Vagina (tissue), 2 donors: ENCODE results near the gene CPNE6. TPM values are rescaled to one million over a fixed set of nuclear protein-coding genes. Genes with fewer than 3 reads are reported as not detected.
"Not testable (repeated sequence)": the region's sequence is repeated elsewhere in the genome, so short reads cannot be mapped to it uniquely, and the experiment has no call there.

Source experiments
- DNase-seq, 2 donors: peaks; one replicate each; pipeline ENCODE4 v3.0.0-alpha.2; 2017; ENCODE audit errors: extremely low spot score in 2 of 2
- H3K27ac ChIP-seq: fragments of 200-600 bp; sonication (generic); one replicate; pipeline ENCODE4 v1.5.1; 2019
- H3K27me3 ChIP-seq: fragments of 200-600 bp; sonication (generic); one replicate; pipeline ENCODE4 v1.5.1; 2019
- H3K36me3 ChIP-seq, 2 donors: fragments of 200-600 bp; sonication (generic); one replicate each; pipeline ENCODE4 v1.5.1; 2017 to 2019
- H3K4me1 ChIP-seq: fragments of 200-600 bp; sonication (generic); one replicate; pipeline ENCODE4 v1.5.1; 2019
- H3K4me3 ChIP-seq, 2 donors: fragments of 200-600 bp; sonication (generic); 1 replicate in 1 of 2; 2 replicates in 1 of 2; pipeline ENCODE4 v1.5.1; 2016 to 2019
- H3K9me3 ChIP-seq: fragments of 200-600 bp; sonication (generic); one replicate; pipeline ENCODE4 v1.5.1; 2019
- POLR2A ChIP-seq, 2 donors: fragments of 450-650 bp; IDR thresholded peaks; one replicate each; pipeline ENCODE4 v1.6.1; 2017; ENCODE audit warnings: antibody characterized with exemption in 2 of 2, mild to moderate bottlenecking in 2 of 2, moderate library complexity in 2 of 2
- POLR2AphosphoS5 ChIP-seq, 2 donors: sonication (generic); formaldehyde crosslinking; IDR thresholded peaks; one replicate each; pipeline ENCODE4 v1.9.0; 2017; ENCODE audit warnings: antibody characterized with exemption in 2 of 2, mild to moderate bottlenecking in 2 of 2, low read depth in 1 of 2; ENCODE audit not compliant: insufficient read depth in 1 of 2
- intact Hi-C: fragments of 100-400 bp; cut with DNase I; formaldehyde crosslinking; loops from one replicate; pipeline ENCODE4 v1.15.1; 2023
- total RNA-seq: library from RNA; depleted of rRNA; stranded (reverse); fragments of >200 nt; gene quantifications from one replicate; pipeline ENCODE4 v1.2.3, GENCODE V29; 2016
- TF ChIP-seq, protein P1 (sequence below), 3 experiments: fragments of 450-650 bp in 2 of 3; fragments of 200-600 bp in 1 of 3; sonication (generic) in 1 of 3; IDR thresholded peaks; one replicate each; pipeline ENCODE4 v1.5.1; 2017 to 2019; ENCODE audit warnings: antibody characterized with exemption in 3 of 3, mild to moderate bottlenecking in 2 of 3, moderate library complexity in 2 of 3

The CPNE6 gene
- total RNA-seq, 1 donor from 2014 or later, result not detected

DNA sequence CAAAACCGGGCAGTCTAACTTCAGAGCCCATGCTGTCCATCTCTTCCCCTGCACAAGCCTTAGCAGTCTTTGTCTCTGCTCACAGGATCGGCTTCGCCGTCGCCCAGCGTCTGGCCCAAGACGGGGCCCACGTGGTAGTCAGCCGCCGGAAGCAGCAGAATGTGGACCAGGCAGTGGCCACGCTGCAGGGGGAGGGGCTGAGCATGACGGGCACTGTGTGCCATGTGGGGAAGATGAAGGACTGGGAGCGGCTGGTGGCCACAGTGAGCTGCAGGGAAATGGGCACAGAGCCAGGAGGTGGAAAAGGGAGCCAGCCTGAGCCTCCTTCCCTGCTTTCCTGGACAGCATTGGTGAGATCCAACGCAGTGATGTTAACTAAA lies 33.7 kb upstream of the CPNE6 start:
- Histone ChIP-seq H3K4me3 (no peak overlapping the region), H3K9me3 (peaks cover 2% of the 10 kb centered on the region), H3K27ac (no peak overlapping the region), H3K36me3 (no peaks in the 10 kb centered on the region), H3K27me3 (no peaks in the 10 kb centered on the region), H3K4me1 (peaks cover 21% of the 10 kb centered on the region)
- no peak for DNase-seq
- intact Hi-C loops, result no loop called here
- TF ChIP-seq, protein P1, sequence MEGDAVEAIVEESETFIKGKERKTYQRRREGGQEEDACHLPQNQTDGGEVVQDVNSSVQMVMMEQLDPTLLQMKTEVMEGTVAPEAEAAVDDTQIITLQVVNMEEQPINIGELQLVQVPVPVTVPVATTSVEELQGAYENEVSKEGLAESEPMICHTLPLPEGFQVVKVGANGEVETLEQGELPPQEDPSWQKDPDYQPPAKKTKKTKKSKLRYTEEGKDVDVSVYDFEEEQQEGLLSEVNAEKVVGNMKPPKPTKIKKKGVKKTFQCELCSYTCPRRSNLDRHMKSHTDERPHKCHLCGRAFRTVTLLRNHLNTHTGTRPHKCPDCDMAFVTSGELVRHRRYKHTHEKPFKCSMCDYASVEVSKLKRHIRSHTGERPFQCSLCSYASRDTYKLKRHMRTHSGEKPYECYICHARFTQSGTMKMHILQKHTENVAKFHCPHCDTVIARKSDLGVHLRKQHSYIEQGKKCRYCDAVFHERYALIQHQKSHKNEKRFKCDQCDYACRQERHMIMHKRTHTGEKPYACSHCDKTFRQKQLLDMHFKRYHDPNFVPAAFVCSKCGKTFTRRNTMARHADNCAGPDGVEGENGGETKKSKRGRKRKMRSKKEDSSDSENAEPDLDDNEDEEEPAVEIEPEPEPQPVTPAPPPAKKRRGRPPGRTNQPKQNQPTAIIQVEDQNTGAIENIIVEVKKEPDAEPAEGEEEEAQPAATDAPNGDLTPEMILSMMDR (IDR thresholded peaks at IDR 0.05), result no peak

DNA sequence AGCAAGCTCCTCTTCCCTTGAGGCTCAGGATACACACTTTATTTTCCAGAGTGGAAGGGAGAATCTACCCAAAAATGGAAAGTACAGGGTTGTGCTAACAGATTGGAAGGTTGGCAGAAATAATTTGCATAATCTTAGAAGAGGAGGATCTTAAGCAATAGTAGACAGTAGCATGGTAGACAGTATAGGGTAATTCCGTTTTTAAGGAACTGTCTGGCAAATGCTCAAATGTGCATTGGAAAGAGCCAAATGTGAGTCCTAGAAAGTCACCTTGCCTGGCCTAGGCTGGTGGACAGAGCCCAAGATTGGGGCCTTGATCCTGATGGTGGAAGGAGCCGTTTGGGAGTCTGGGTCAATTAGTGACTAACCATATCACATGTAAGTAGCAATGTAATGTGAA lies 32.7 kb upstream of the CPNE6 start:
- no peak overlapping the region for H3K27ac ChIP-seq
- no peak overlapping the region for H3K4me3 ChIP-seq
- no peaks in the 10 kb centered on the region for H3K36me3 ChIP-seq
- no peaks in the 10 kb centered on the region for H3K27me3 ChIP-seq
- H3K9me3 ChIP-seq, result no peaks in the 10 kb centered on the region
- peaks cover 21% of the 10 kb centered on the region for H3K4me1 ChIP-seq
- TF ChIP-seq POLR2AphosphoS5 (IDR thresholded peaks at IDR 0.05; ENCODE audit: insufficient read depth in 1 of 2, low read depth in 1 of 2) (no peak), POLR2A (IDR thresholded peaks at IDR 0.05) (no peak)
- TF ChIP-seq, protein P1 (IDR thresholded peaks at IDR 0.05), result no peak
- intact Hi-C loops, result no loop called here
- DNase-seq, result no peak

GRCh38 chr14:24040692-24041091 lies 30.7 kb upstream of the CPNE6 start:
- H3K27ac ChIP-seq, result no peak overlapping the region
- peaks cover 14% of the 10 kb centered on the region for H3K4me1 ChIP-seq
- no peaks in the 10 kb centered on the region for H3K27me3 ChIP-seq
- H3K36me3 ChIP-seq, result no peaks in the 10 kb centered on the region
- no peak for DNase-seq
- TF ChIP-seq, protein P1 (IDR thresholded peaks at IDR 0.05), result no peak
- TF ChIP-seq POLR2A (IDR thresholded peaks at IDR 0.05), result no peak
- no peak for TF ChIP-seq POLR2AphosphoS5 (IDR thresholded peaks at IDR 0.05; ENCODE audit: insufficient read depth in 1 of 2, low read depth in 1 of 2)
- intact Hi-C loops, result no loop called here
- no peak overlapping the region for H3K4me3 ChIP-seq
- H3K9me3 ChIP-seq, result no peaks in the 10 kb centered on the region

DNA sequence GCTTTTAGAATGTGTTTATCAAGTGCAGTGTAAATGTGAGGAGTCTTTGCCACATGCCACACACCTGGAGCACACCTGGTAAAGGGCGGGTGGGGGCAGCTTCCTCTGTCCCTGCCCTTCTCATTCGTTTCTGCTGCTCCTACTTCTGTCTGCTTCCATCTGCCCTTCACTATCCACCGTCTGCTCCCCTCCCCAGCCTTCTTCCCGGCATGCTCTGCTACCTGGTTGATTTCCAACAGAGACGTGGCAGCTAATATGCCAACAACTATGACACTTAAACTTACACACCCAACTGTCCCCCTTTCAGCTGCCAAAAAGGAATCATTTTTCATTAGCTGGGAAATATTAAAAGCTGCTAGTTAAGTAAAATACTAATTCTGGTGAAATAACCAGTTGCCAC lies 28.6 kb upstream of the CPNE6 start:
- H3K4me3 ChIP-seq, result no peak overlapping the region
- H3K36me3 ChIP-seq, result no peaks in the 10 kb centered on the region
- intact Hi-C loops, result no loop called here
- no peaks in the 10 kb centered on the region for H3K27me3 ChIP-seq
- H3K4me1 ChIP-seq, result peaks cover 5% of the 10 kb centered on the region
- H3K27ac ChIP-seq, result no peak overlapping the region
- no peaks in the 10 kb centered on the region for H3K9me3 ChIP-seq
- DNase-seq, result peak in 1 of 2 donors; percentile 77
- no peak for TF ChIP-seq POLR2A (IDR thresholded peaks at IDR 0.05)
- TF ChIP-seq, protein P1 (IDR thresholded peaks at IDR 0.05), result no peak
- TF ChIP-seq POLR2AphosphoS5 (IDR thresholded peaks at IDR 0.05; ENCODE audit: insufficient read depth in 1 of 2, low read depth in 1 of 2), result no peak

DNA sequence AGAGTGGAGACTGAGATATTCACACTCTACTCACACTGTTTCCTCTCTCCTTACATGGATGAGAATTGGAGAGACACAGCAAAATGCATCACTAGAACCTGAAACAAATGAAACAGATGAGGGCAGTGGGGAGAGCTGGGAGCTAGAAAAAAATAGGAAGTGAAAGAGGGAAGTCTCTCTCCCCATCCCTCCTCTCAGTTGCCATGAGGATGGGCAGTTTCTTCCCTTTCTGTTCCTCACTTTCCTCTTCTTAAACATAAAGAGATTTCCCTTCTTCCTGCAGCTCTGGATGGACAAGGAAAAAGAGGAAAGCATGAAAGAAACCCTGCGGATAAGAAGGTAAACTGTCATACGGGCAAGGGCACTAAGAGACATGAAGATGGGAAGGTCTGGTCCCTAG lies 22.4 kb upstream of the CPNE6 start:
- H3K36me3 ChIP-seq, H3K27ac ChIP-seq, H3K9me3 ChIP-seq, DNase-seq, intact Hi-C loops, H3K27me3 ChIP-seq, H3K4me3 ChIP-seq: not testable (repeated sequence)
- peaks cover 18% of the 10 kb centered on the region for H3K4me1 ChIP-seq

DNA sequence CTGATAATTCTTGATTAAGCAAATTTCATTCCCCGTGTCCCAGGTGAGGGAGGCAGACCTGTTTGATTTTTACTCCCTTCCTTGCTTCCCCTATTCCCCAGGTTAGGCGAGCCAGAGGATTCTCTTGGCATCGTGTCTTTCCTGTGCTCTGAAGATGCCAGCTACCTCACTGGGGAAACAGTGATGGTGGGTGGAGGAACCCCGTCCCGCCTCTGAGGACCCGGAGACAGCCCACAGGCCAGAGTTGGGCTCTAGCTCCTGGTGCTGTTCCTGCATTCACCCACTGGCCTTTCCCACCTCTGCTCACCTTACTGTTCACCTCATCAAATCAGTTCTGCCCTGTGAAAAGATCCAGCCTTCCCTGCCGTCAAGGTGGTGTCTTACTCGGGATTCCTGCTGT lies 20.6 kb upstream of the CPNE6 start:
- H3K4me3 ChIP-seq, intact Hi-C loops, H3K36me3 ChIP-seq, H3K27ac ChIP-seq, DNase-seq, H3K9me3 ChIP-seq, H3K27me3 ChIP-seq: not testable (repeated sequence)
- peaks cover 18% of the 10 kb centered on the region for H3K4me1 ChIP-seq
